Nucleus accumbens (tissue), 56 donors: ENCODE data around the gene LAPTM5.

Source experiments
- DNase-seq, 56 donors: peaks; one replicate each; lab custom pipeline; 2025; lab: John Stamatoyannopoulos, UW

LAPTM5 gene

GRCh38 chr1:30734106-30734505, 23.5 kb downstream of the LAPTM5 start:
- no peak for DNase-seq

GRCh38 chr1:30733493-30733892, 24.1 kb downstream of the LAPTM5 start:
- DNase-seq = peak in 2 of 56 donors; percentile 25 to 61

- DNase-seq = peak in 3 of 56 donors; percentile 19 to 23 (median 22)
Measured at GRCh38 chr1:30732277-30732996, 25.1 kb downstream of the LAPTM5 start.

- DNase-seq = no peak
Measured at GRCh38 chr1:30731806-30732276, 25.7 kb downstream of the LAPTM5 start.

- no peak for DNase-seq
Measured at GRCh38 chr1:30731109-30731805, 26.3 kb downstream of the LAPTM5 start.

- peak in 21 of 56 donors; percentile 10 to 58 (median 27) for DNase-seq
Measured at GRCh38 chr1:30730346-30731108, 27.0 kb downstream of the LAPTM5 start.

- DNase-seq = no peak
Measured at GRCh38 chr1:30729901-30730300, 27.7 kb downstream of the LAPTM5 start.

GRCh38 chr1:30728832-30729638, 28.5 kb downstream of the LAPTM5 start:
- DNase-seq = no peak

GRCh38 chr1:30728340-30728739, 29.2 kb downstream of the LAPTM5 start:
- DNase-seq = no peak

- DNase-seq = no peak
Measured at GRCh38 chr1:30727824-30728223, 29.8 kb downstream of the LAPTM5 start.

- DNase-seq = no peak
Measured at GRCh38 chr1:30726773-30727684, 30.5 kb downstream of the LAPTM5 start.

GRCh38 chr1:30726236-30726635, 31.3 kb downstream of the LAPTM5 start:
- peak in 1 of 56 donors; percentile 32 for DNase-seq

GRCh38 chr1:30725450-30726095, 32.0 kb downstream of the LAPTM5 start:
- DNase-seq = peak in 28 of 56 donors; percentile 11 to 65 (median 34)

- DNase-seq = no peak
Measured at GRCh38 chr1:30724655-30725421, 32.7 kb downstream of the LAPTM5 start.

GRCh38 chr1:30724175-30724574, 33.4 kb downstream of the LAPTM5 start:
- DNase-seq = no peak

GRCh38 chr1:30723331-30723755, 34.2 kb downstream of the LAPTM5 start, which contains the start of gene MATN1:
TSS of gene MATN1 (minus strand) at chr1:30723585. CDS start at chr1:30723551, 34 bp downstream.
- no peak for DNase-seq

- peak in 1 of 56 donors; percentile 32 for DNase-seq
Measured at GRCh38 chr1:30721812-30722537, 35.6 kb downstream of the LAPTM5 start.
